Esophagus muscularis mucosa (tissue), 4 donors: Measurements from ENCODE around the gene RIC1. TPM values are rescaled to one million over a fixed set of nuclear protein-coding genes. Genes with fewer than 3 reads are reported as not detected.

Experiments
- DNase-seq: peaks from one replicate; pipeline ENCODE4 v3.0.0-alpha.2; 2017; ENCODE audit errors: extremely low spot score
- H3K27ac ChIP-seq, 4 donors: fragments of 200-600 bp; sonication (generic); replicated peaks in 1 of 4; 1 replicate in 3 of 4; 2 replicates in 1 of 4; pipeline ENCODE4 v1.5.1; 2016 to 2019; ENCODE audit warnings: mild to moderate bottlenecking in 1 of 4
- H3K27me3 ChIP-seq, 4 donors: fragments of 200-600 bp; sonication (generic); one replicate each; pipeline versions ENCODE4 v1.5.1 to v1.6.0; 2016 to 2019
- H3K36me3 ChIP-seq, 4 donors: fragments of 200-600 bp; sonication (generic); one replicate each; pipeline ENCODE4 v1.5.1; 2016 to 2019
- H3K4me1 ChIP-seq, 4 donors: fragments of 200-600 bp; sonication (generic); one replicate each; pipeline ENCODE4 v1.5.1; 2016 to 2019
- H3K4me3 ChIP-seq, 4 donors: fragments of 200-600 bp; sonication (generic); 1 replicate in 2 of 4; 2 replicates in 2 of 4; pipeline ENCODE4 v1.5.1; 2016 to 2019; ENCODE audit warnings: mild to moderate bottlenecking in 4 of 4, moderate library complexity in 1 of 4
- H3K9me3 ChIP-seq, 4 donors: fragments of 200-600 bp; sonication (generic); 1 replicate in 3 of 4; 2 replicates in 1 of 4; pipeline ENCODE4 v1.5.1; 2016 to 2019
- EP300 ChIP-seq: sonication (generic); formaldehyde crosslinking; IDR thresholded peaks from one replicate; pipeline ENCODE4 v1.6.1; 2017; ENCODE audit warnings: antibody characterized with exemption
- POLR2A ChIP-seq: fragments of 450-650 bp; IDR thresholded peaks from one replicate; pipeline ENCODE4 v1.6.1; 2017; ENCODE audit warnings: antibody characterized with exemption, moderate library complexity, mild to moderate bottlenecking, low read depth
- POLR2AphosphoS5 ChIP-seq, 2 donors: sonication (generic); formaldehyde crosslinking; IDR thresholded peaks; one replicate each; pipeline ENCODE4 v1.6.1; 2017; ENCODE audit warnings: antibody characterized with exemption in 2 of 2
- WGBS: methylation state at CpG from one replicate; pipeline ENCODE4 v1.1.5; 2018; 5-methylcytosine and 5-hydroxymethylcytosine counted together
- intact Hi-C: fragments of 100-400 bp; cut with DNase I; formaldehyde crosslinking; loops from one replicate; pipeline ENCODE4 v1.15.1; 2023
- total RNA-seq, 4 donors: library from RNA; depleted of rRNA; stranded (reverse); fragments of >200 nt; gene quantifications; one replicate each; pipeline versions ENCODE4 v1.1.0 to v1.2.1, GENCODE V29; 2016
- TF ChIP-seq, protein P1 (sequence below), 3 experiments: fragments of 200-600 bp in 2 of 3; fragments of 450-650 bp in 1 of 3; sonication (generic) in 2 of 3; IDR thresholded peaks; one replicate each; pipeline ENCODE4 v1.5.1; 2017 to 2019; ENCODE audit warnings: antibody characterized with exemption in 3 of 3, mild to moderate bottlenecking in 2 of 3, moderate library complexity in 1 of 3

Gene RIC1
- total RNA-seq, 4 donors from 2014 or later = 51.6 to 64.9 (median 57.4) TPM

DNA sequence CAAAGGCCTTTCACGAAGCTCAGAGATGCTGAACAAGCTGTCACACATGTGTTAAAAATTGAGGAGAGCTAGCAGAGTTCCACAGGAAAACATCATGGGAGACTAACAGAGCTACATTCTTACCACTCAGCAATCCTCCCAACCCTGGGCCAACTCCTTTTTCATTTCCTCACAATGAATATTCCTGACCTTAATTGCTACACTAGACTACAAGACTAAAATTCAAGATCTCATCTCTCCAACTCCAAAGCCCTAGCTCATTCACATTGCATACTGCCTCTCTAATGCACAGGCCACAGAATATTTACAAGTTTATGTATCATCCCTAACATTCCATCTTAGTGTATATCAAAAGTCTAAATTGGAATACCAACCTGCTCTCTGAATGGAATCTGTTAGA, 182.8 kb downstream of the RIC1 start:
- intact Hi-C loops = no loop called here
- peaks cover 0 to 58% (median 21%) of the 10 kb centered on the region in 4 donors for H3K36me3 ChIP-seq
- 96% methylated on average over 1 of the region's 1 CpG for WGBS

DNA sequence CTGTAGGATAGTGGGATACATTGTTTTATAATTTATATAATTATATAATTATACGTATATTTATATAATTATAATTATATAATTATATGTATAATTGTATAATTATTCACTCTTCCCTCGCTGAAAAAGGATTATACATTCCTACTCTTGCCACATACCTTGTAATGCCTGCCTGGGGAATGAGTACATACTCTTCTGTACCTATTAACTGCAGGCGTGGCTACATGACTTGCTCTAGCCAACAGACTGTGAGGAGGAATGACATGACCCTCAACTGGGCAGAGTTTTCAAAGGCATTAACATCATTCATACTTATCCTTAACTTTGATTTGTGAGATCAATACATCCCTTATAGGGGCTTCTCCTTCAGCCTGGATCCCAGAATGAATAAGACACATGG, 184.9 kb downstream of the RIC1 start:
- Histone ChIP-seq H3K4me1 (no peaks in the 10 kb centered on the region), H3K4me3 (no peak overlapping the region), H3K36me3 (peaks cover 0 to 62% (median 23%) of the 10 kb centered on the region in 4 donors), H3K9me3 (no peaks in the 10 kb centered on the region), H3K27ac (no peak overlapping the region), H3K27me3 (no peaks in the 10 kb centered on the region)
- no peak for DNase-seq
- WGBS = 90% methylated on average over 3 of the region's 3 CpGs
- TF ChIP-seq POLR2A (no peak), EP300 (no peak), POLR2AphosphoS5 (IDR thresholded peaks at IDR 0.05) (no peak)
- TF ChIP-seq, protein P1, sequence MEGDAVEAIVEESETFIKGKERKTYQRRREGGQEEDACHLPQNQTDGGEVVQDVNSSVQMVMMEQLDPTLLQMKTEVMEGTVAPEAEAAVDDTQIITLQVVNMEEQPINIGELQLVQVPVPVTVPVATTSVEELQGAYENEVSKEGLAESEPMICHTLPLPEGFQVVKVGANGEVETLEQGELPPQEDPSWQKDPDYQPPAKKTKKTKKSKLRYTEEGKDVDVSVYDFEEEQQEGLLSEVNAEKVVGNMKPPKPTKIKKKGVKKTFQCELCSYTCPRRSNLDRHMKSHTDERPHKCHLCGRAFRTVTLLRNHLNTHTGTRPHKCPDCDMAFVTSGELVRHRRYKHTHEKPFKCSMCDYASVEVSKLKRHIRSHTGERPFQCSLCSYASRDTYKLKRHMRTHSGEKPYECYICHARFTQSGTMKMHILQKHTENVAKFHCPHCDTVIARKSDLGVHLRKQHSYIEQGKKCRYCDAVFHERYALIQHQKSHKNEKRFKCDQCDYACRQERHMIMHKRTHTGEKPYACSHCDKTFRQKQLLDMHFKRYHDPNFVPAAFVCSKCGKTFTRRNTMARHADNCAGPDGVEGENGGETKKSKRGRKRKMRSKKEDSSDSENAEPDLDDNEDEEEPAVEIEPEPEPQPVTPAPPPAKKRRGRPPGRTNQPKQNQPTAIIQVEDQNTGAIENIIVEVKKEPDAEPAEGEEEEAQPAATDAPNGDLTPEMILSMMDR (IDR thresholded peaks at IDR 0.05) = no peak
- intact Hi-C loops = no loop called here

More for the DNA sequence above, 182.8 kb downstream of the RIC1 start:
- DNase-seq = no peak
- H3K27me3 ChIP-seq = no peaks in the 10 kb centered on the region
- no peak overlapping the region for H3K4me3 ChIP-seq
- no peaks in the 10 kb centered on the region for H3K9me3 ChIP-seq
- H3K4me1 ChIP-seq = no peaks in the 10 kb centered on the region
- H3K27ac ChIP-seq = no peak overlapping the region
- TF ChIP-seq EP300 = no peak
- no peak for TF ChIP-seq POLR2AphosphoS5 (IDR thresholded peaks at IDR 0.05)
- TF ChIP-seq POLR2A = no peak
- TF ChIP-seq, protein P1 (IDR thresholded peaks at IDR 0.05) = no peak

DNA sequence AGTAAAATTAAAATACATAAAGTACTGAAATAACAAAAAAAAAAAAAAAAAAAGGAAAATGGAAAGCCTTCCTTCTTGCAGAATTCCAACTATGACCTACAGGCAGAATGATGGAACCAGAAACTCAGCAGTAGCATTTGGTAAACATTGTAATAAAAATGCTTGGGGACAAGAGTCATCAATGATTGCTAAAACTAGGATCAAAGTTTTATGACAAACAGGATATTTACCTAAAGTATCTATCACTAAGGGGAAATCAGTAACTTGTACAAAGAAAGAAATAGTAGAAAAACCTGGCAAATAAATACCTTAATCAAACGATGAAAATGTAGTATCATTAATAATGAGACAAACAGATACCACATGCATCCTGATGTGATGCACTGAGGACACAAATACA, 186.6 kb downstream of the RIC1 start:
- 81% methylated on average over 1 of the region's 1 CpG for WGBS

DNA sequence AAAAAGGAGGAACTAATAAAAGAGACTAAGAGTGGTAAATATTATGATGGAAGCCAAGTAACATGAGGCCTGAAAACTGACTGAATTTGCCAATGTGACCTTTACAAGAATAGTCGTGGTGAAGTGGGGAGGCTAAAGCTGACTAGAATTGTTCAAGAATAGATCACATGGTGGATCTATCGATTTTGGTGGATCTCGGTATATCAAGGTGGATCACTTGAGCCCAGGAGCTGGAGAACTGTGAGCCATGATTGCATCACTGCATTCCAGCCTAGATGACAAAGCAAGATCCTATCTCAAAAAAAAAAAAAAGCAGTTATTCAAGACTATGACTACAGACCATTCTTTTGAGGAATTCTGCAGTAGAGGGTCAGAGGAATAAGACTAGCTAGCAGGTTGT, 189.0 kb downstream of the RIC1 start:
- no peak overlapping the region for H3K27ac ChIP-seq
- TF ChIP-seq POLR2AphosphoS5 (IDR thresholded peaks at IDR 0.05) (no peak), POLR2A (no peak), EP300 (no peak)
- TF ChIP-seq, protein P1 (IDR thresholded peaks at IDR 0.05) = no peak
- peaks cover 0 to 39% (median 12%) of the 10 kb centered on the region in 4 donors for H3K36me3 ChIP-seq
- no peaks in the 10 kb centered on the region for H3K27me3 ChIP-seq
- H3K9me3 ChIP-seq = no peaks in the 10 kb centered on the region
- no peak for DNase-seq
- intact Hi-C loops = no loop called here
- no peaks in the 10 kb centered on the region for H3K4me1 ChIP-seq
- H3K4me3 ChIP-seq = no peak overlapping the region
- 90% methylated on average over 3 of the region's 3 CpGs for WGBS

More for the DNA sequence above, 186.6 kb downstream of the RIC1 start:
- Histone ChIP-seq H3K4me3 (no peak overlapping the region), H3K27ac (no peak overlapping the region), H3K4me1 (no peaks in the 10 kb centered on the region), H3K27me3 (no peaks in the 10 kb centered on the region), H3K9me3 (no peaks in the 10 kb centered on the region), H3K36me3 (peaks cover 0 to 47% (median 13%) of the 10 kb centered on the region in 4 donors)
- no peak for DNase-seq
- TF ChIP-seq POLR2AphosphoS5 (IDR thresholded peaks at IDR 0.05) (no peak), EP300 (no peak), POLR2A (no peak)
- TF ChIP-seq, protein P1 (IDR thresholded peaks at IDR 0.05) = no peak
- intact Hi-C loops = no loop called here
